Umbilical cord (tissue), 2 donors: Measurements from ENCODE around the gene TNS1. TPM values are rescaled to one million over a fixed set of nuclear protein-coding genes. Genes with fewer than 3 reads are reported as not detected.

Source experiments
- DNase-seq: peaks from one replicate; pipeline ENCODE4 v3.0.0-alpha.2; 2015; ENCODE audit warnings: low spot score
- total RNA-seq: library from RNA; depleted of rRNA; stranded (reverse); fragments of >200 nt; gene quantifications from one replicate; pipeline ENCODE4 v1.2.3, GENCODE V29; 2014; ENCODE audit warnings: low replicate concordance; ENCODE audit not compliant: insufficient read depth

The TNS1 gene
- total RNA-seq, 1 donor from 2014 or later = 255 TPM

GRCh38 chr2:217956586-217957457 is 46.0 kb downstream of the TNS1 start:
- no peak for DNase-seq

- no peak for DNase-seq
Observed at GRCh38 chr2:217955881-217956493, 46.8 kb downstream of the TNS1 start.

DNA sequence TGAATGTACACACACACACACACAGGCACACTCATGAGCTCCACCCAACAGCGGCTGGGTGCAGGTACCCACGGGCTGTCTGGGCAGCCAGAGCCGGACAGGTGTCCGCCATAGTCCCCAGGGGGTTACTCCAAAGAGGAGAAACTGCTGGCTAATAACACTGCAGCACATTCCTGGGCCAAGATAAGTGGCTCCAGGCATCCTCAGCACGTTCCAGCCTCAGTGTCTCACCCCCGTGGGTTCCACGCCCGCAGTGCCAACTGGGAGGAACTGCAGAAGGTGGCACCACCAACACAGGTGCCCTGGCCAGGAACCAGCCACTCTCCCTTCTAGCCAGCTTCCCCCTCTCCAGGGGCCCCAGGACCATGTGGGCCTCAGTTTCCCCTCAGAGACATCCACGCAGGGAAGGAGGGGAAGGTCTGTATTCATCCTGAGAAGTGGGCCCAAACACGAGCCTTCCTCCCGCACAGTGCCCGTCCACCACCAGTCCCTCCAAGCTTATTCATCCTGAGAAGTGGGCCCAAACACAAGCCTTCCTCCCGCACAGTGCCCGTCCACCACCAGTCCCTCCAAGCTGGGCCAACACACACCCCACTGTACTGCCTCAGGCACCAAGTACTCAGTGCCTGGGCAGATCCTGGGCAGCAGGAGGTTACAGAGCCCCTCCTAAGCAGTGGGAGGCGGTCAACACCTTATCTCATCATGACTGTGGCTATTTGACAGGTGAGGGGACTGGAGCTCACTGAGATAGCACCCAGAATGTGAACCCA is 47.6 kb downstream of the TNS1 start:
- DNase-seq = no peak

DNA sequence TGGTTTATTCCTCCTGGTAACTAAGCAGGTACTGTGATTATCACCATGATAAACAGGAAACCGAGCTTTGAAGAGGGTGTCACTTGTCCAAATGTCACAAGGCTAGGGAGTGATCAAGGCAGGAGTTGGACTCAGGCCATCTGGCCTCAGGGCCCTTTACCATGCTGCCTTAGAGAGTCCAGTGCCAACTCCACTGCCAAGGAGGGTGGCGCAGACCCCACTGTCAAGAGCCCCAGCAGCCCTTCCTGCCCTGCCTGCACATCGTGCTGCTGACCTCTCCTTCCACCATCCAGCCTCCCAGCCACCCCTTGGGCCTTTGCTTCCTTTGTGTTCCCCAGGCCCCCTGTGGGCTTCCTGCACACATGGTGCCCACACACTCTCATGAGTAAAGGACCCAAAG is 48.3 kb downstream of the TNS1 start:
- DNase-seq = no peak

DNA sequence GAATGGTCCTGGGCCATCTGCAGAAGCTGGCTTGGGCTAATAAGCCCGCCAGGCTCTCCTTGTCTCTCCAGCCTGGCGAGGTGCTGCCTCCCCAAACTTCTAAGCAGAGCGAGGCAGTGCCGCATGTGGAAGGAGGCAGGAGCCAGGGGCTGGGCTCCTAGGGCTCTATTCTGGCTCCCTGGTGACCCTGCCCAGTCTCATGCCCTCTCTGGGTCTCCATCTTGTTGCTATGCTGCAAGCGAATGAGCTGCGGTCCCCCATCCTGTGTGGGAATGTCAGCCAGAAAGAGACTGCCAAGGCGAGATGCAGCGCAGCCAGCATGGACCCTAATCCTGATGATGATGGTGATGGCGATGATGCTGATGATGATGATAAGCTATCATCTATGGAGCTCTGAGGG is 48.7 kb downstream of the TNS1 start:
- DNase-seq = no peak

DNA sequence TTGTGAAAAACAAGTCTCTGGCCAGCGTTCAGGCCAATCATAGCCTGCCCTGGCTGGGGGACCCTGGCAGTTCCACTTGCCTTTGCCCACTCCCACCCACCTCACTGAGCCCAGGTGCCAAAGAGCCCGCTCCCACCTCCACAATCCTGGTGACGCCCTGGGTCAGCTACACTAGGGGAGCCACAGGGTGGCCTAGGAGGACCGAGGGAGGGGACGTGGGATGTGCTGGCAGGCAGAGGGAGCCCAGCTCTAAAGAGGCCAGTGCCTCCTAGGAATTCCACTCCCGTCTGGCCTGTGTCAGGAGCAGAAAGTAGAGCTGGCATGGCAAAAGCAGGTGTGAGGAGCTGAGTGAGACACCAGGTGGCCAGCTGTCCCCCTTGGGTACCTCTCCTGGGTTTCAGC is 49.3 kb downstream of the TNS1 start:
- no peak for DNase-seq

DNA sequence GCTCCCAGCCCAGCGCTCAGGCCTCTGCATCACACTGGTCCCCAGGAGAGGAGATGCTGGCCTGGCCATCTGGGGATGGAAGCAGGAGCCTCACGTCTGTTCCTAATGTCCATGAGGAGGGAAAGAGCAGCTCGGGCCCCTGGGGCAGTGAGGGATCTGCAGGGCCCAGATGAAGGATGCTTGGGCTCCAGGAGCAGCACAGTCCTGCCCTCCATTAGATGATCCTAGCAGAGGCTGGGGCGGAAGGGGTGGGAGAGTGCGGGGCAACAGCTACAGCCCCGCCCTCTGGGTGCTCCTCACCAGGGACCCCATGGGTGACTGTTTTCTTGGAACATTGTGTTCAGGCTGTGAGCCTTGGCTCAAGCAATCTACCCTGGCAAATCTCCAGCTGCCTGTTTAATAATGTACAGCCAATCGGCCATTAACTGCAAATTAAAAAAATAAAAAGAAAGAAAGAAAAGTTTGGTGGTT is 49.7 kb downstream of the TNS1 start:
- DNase-seq = no peak

DNA sequence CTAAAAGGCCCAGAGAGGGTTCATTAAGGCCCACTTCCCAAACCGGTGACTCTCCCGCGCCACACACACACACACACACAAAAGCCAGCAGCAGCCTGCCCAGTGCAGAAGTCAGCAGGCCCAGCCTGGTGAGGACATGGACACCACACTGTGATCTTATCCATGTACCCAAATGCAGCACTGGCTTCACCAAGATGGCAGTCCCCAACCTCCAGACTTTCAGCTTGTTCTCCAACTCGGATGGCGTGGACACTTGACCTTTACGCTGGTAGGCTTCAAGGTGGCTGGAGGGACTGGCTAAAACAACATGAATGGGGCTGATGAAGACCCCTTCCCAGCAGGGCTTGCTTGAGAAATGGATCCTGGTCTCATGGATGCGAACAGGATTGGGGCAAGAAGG is 50.4 kb downstream of the TNS1 start:
- no peak for DNase-seq

DNA sequence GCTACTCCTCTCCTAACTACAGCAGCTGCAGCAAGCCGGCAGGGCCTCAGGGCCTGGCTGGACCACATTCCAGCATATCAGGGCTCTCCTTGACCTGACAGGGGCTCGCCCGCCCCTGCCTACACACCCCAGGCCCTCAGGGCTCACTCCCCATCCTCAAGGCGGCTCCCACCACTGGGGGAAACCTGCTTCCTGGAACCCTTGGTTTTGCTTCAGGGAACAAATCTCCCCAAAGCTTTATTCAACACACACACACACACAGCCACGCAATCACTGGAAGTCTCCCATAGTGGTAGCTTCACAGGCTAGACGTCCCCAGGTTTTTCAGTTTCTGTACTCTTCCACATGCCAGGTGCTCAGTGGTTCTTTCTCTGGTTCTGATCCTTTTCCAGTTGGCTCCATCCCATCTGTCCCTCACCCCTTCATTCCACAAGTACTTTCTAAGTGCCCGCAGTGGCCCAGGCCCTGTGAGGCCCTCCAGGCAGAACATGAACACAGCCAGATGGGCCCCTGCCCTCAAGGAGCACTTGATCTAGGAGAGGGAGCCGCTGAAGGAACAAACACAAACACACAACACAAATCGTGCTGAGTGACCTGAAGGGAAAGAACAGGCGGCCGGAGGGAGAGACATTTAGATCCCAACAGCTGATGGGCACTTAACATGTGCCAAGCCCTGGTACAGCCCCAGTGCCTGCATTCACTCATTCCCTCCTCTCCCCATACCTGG is 51.1 kb downstream of the TNS1 start:
- peak; percentile 58 for DNase-seq

DNA sequence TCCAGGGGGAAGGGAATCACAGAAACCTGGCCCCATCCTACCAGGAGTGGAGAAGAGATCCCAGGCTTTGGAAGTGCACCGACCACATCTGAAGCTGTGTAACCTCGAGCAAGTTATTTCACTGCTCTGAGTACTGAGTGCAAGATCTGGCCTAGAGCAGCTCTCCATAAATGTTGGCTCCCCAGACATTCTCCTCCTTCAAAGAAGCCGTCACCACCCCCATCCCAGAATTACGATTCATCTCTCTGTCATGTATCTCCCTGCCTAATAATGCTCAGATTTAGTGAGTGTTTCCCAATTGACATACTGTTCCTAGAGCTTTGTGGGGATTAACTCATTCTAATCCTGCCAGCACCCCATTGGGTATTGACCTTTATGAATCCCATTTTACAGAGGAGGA is 51.7 kb downstream of the TNS1 start:
- DNase-seq = no peak

GRCh38 chr2:217950401-217950871 is 52.4 kb downstream of the TNS1 start:
- DNase-seq = no peak

DNA sequence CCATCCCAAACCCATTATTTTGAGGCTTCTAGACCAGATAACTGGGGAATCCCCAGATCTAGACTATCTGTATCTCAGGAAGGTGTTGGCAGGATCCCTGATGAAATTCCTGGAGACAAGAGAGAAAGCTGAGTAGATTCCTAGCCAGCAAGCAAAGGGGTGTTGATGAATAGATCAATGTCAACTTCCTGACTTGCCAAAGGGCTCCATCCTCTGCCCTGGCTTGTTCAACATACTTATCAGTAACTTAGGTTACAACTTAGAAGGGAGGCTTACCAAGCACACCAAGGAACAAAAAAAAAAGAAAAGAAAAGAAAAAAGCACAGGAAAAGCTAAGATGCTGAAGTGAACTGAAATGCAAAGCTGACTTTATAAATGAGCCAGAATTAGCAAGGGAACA is 53.3 kb downstream of the TNS1 start:
- DNase-seq = no peak

- no peak for DNase-seq
Observed at GRCh38 chr2:217948897-217949296, 53.9 kb downstream of the TNS1 start.

DNA sequence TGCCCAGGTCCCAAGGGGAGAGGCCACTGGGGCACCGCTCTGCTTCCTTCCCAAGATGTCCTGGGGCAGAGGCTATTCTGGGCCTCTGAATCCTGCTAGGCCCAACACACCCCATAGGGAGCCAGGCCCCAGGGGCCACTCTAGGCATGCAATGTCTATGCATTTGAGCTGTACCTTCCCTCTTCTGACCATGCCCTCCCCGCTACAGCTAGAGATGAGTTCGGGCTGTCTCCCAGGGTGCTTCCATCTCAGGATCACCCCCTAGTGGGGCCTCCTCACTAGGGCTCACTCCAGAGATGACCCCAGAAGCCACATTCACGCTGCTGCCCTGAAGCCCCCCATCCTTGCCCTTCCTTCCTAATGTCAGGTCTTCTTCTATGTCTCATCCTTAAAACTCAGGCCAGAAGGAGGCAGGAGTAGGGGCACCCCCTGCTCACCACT is 54.4 kb downstream of the TNS1 start:
- DNase-seq = no peak

- DNase-seq = no peak
Observed at GRCh38 chr2:217947383-217948350, 55.1 kb downstream of the TNS1 start.

DNA sequence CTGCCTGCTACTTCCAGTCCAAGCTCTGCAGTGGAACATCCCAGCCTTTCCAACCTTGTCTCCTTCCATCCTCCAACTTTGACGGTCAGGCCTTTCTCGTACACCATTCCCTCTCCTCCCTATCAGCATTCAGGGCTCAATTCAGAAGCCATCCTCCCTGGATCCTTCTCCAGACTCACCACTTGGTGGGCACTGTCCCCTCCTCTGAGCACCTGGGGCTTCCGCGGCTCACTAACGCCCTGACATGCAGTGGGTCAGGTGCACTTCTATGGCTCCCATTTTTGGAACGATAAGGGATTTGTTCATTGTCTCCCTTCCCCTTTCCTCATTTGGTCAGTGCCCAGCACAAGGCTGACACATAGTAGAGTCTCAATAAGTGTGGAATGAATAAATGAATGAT is 56.7 kb downstream of the TNS1 start:
- no peak for DNase-seq

GRCh38 chr2:217945530-217945929 is 57.3 kb downstream of the TNS1 start:
- no peak for DNase-seq

DNA sequence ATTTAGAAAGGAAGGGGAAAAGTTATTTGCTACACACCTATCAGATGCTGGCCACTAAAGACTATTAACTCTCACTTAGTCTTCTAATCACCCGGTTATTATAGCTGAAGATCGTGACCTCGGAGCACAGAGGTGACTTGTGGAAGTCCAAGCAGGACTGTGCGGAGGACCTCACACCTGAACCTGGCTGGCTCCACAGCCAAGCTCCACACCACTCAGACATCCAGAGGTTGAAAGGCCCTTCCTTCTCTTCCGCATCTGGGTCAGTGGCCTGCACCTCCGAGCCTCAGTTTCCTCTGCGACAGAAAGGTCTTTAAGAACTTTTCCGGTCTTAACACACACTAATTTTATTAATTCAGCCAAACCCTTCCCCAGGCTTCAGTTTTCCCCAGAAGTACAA is 57.9 kb downstream of the TNS1 start:
- no peak for DNase-seq

GRCh38 chr2:217944366-217944765 is 58.4 kb downstream of the TNS1 start:
- no peak for DNase-seq
